ENCODE data around the gene SLC16A2. TPM values are rescaled to one million over a fixed set of nuclear protein-coding genes. Genes with fewer than 3 reads are reported as not detected.

The SLC16A2 gene
- total and polyA plus RNA-seq, 10 of the 15 experiments (the other 5 are each of a cell fraction or from before 2014, with no cell fraction given): 0.08 to 0.13 TPM; not detected in 8

GRCh38 chrX:74431797-74432196, 10.5 kb downstream of the SLC16A2 start (continued):
- TF ChIP-seq RAD51 (IDR thresholded peaks at IDR 0.05): no peak
- TF ChIP-seq MTA2 (IDR thresholded peaks at IDR 0.05; ENCODE audit: low read depth): no peak
- TF ChIP-seq DPF2 (IDR thresholded peaks at IDR 0.05): no peak
- no peak for TF ChIP-seq TBL1XR1 (IDR thresholded peaks at IDR 0.05; ENCODE audit: low read depth, low read length)
- no peak for TF ChIP-seq E2F4 (IDR thresholded peaks at IDR 0.05; ENCODE audit: low read depth, low read length)

GRCh38 chrX:74434336-74434735, 13.0 kb downstream of the SLC16A2 start:
- Histone ChIP-seq H2AFZ (ENCODE audit: control insufficient read depth, low read depth, low read length) (no peak overlapping the region), H4K20me1 (ENCODE audit: control insufficient read depth, insufficient read depth) (no peaks in the 10 kb centered on the region), H3K27me3 (replicated peaks in 1 of 2; ENCODE audit: control insufficient read depth in 2 of 2, insufficient read depth in 2 of 2, low read length in 1 of 2) (no peaks in the 10 kb centered on the region), H3K4me1 (ENCODE audit: control insufficient read depth, insufficient read depth, low read length) (no peaks in the 10 kb centered on the region), H3K79me2 (ENCODE audit: control insufficient read depth, insufficient read depth, low read length) (no peaks in the 10 kb centered on the region), H3K36me3 (ENCODE audit: control insufficient read depth in 2 of 2, insufficient read depth in 2 of 2, low read length in 1 of 2) (no peaks in the 10 kb centered on the region), H3K9ac (ENCODE audit: control insufficient read depth, insufficient read depth, low read length) (no peak overlapping the region), H3K27ac (ENCODE audit: control insufficient read depth, insufficient read depth) (no peak overlapping the region), H3K9me3 (replicated peaks; ENCODE audit: control insufficient read depth, insufficient read depth, low read length) (no peaks in the 10 kb centered on the region), H3K4me2 (ENCODE audit: control insufficient read depth, insufficient read depth) (no peak overlapping the region), H3K4me3 (no peak overlapping the region)
- intact Hi-C loops (cut with micrococcal nuclease; ENCODE audit: unreplicated experiment): no loop called here
- CTCF ChIA-PET: no interaction called here
- RAD21 ChIA-PET (ENCODE audit: unreplicated experiment): no interaction called here
- FAIRE-seq (no peak), ATAC-seq (no peak), DNase-seq (ENCODE audit: low read depth, low spot score) (no peak)
- no TSS peak for BruUV-seq (replicated peaks)
- TF ChIP-seq SREBF1 (IDR thresholded peaks at IDR 0.05; ENCODE audit: low read length): no peak
- no peak for TF ChIP-seq IKZF1 (conservative IDR thresholded peaks at IDR 0.05)
- SMC1A ChIA-PET (ENCODE audit: uncharacterized antibody, unreplicated experiment): no interaction called here
- 0% methylated on average over 1 of the region's 1 CpG for WGBS (ENCODE audit: insufficient coverage, insufficient replicate concordance, low lambda C conversion rate, missing lambda C conversion rate)
- in situ Hi-C loops (cut with MboI): no loop called here
- POLR2A ChIA-PET: no interaction called here

GRCh38 chrX:74437530-74437929, 16.2 kb downstream of the SLC16A2 start:
- SMC1A ChIA-PET (ENCODE audit: uncharacterized antibody, unreplicated experiment): no interaction called here
- in situ Hi-C loops (cut with MboI) (no loop called here), intact Hi-C loops (cut with micrococcal nuclease; ENCODE audit: unreplicated experiment) (no loop called here)
- BruUV-seq (replicated peaks): no TSS peak
- DNase-seq (ENCODE audit: low read depth, low spot score): no peak
- no peak overlapping the region for H3K9ac ChIP-seq (ENCODE audit: control insufficient read depth, insufficient read depth, low read length)
- POLR2A ChIA-PET: no interaction called here
- no peak overlapping the region for H3K4me2 ChIP-seq (ENCODE audit: control insufficient read depth, insufficient read depth)
- H3K4me3 ChIP-seq: no peak overlapping the region
- no peaks in the 10 kb centered on the region for H3K9me3 ChIP-seq (replicated peaks; ENCODE audit: control insufficient read depth, insufficient read depth, low read length)
- FAIRE-seq: no peak
- no peak for ATAC-seq
- 53% methylated on average over 2 of the region's 2 CpGs for whole genome bisulfite sequencing (ENCODE audit: insufficient coverage, insufficient replicate concordance, low lambda C conversion rate, missing lambda C conversion rate)
- no peaks in the 10 kb centered on the region for H4K20me1 ChIP-seq (ENCODE audit: control insufficient read depth, insufficient read depth)
- H2AFZ ChIP-seq (ENCODE audit: control insufficient read depth, low read depth, low read length): no peak overlapping the region
- no peaks in the 10 kb centered on the region for H3K27me3 ChIP-seq (replicated peaks in 1 of 2; ENCODE audit: control insufficient read depth in 2 of 2, insufficient read depth in 2 of 2, low read length in 1 of 2)
- CTCF ChIA-PET: no interaction called here
- no peak overlapping the region for H3K27ac ChIP-seq (ENCODE audit: control insufficient read depth, insufficient read depth)
- H3K79me2 ChIP-seq (ENCODE audit: control insufficient read depth, insufficient read depth, low read length): no peaks in the 10 kb centered on the region
- RAD21 ChIA-PET (ENCODE audit: unreplicated experiment): no interaction called here
- H3K36me3 ChIP-seq (ENCODE audit: control insufficient read depth in 2 of 2, insufficient read depth in 2 of 2, low read length in 1 of 2): no peaks in the 10 kb centered on the region
- no peaks in the 10 kb centered on the region for H3K4me1 ChIP-seq (ENCODE audit: control insufficient read depth, insufficient read depth, low read length)
- TF ChIP-seq NFYB (IDR thresholded peaks at IDR 0.05; ENCODE audit: insufficient read depth, low read depth, low read length) (no peak), SMC3 (IDR thresholded peaks at IDR 0.05; ENCODE audit: borderline replicate concordance, low read length) (no peak), ZBED1 (IDR thresholded peaks at IDR 0.05; ENCODE audit: borderline replicate concordance) (no peak), ZNF592 (IDR thresholded peaks at IDR 0.05) (no peak), NFXL1 (IDR thresholded peaks at IDR 0.05; ENCODE audit: borderline replicate concordance) (no peak), SPI1 (IDR thresholded peaks at IDR 0.05; ENCODE audit: borderline replicate concordance, insufficient read depth, low read depth, low read length) (no peak)
